Prostate gland (tissue), 2 donors: Measurements from ENCODE around the gene CALM3.

Experiments used
- POLR2A ChIP-seq: fragments of 450-650 bp; IDR thresholded peaks from one replicate; pipeline ENCODE4 v1.6.1; 2016; ENCODE audit warnings: antibody characterized with exemption, mild to moderate bottlenecking
- TF ChIP-seq, protein P1 (sequence below), 4 experiments: fragments of 200-600 bp in 2 of 4; fragments of 450-650 bp in 2 of 4; sonication (generic) in 2 of 4; IDR thresholded peaks; 1 replicate in 3 of 4; 2 replicates in 1 of 4; pipeline ENCODE4 v1.5.1; 2016 to 2019; ENCODE audit warnings: antibody characterized with exemption in 4 of 4, mild to moderate bottlenecking in 2 of 4, moderate library complexity in 2 of 4

DNA sequence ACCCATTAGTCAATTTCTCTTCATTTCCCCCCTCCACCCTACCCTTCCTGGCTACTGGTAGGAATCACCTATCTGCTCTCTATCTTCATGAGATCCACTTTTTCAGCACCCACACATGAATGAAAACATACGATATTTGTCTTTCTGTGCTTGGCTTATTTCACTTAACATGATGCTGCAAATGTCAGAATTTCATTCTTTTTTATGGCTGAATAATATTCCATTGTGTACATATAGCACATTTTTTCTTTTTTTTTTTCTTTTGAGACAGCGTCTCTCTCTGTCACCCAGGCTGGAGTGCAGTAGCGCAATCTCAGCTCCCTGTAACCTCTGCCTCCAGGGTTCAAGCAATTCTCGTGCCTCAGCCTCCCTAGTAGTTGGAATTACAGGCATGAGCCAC, 9.9 kb upstream of the CALM3 start:
- TF ChIP-seq, protein P1, sequence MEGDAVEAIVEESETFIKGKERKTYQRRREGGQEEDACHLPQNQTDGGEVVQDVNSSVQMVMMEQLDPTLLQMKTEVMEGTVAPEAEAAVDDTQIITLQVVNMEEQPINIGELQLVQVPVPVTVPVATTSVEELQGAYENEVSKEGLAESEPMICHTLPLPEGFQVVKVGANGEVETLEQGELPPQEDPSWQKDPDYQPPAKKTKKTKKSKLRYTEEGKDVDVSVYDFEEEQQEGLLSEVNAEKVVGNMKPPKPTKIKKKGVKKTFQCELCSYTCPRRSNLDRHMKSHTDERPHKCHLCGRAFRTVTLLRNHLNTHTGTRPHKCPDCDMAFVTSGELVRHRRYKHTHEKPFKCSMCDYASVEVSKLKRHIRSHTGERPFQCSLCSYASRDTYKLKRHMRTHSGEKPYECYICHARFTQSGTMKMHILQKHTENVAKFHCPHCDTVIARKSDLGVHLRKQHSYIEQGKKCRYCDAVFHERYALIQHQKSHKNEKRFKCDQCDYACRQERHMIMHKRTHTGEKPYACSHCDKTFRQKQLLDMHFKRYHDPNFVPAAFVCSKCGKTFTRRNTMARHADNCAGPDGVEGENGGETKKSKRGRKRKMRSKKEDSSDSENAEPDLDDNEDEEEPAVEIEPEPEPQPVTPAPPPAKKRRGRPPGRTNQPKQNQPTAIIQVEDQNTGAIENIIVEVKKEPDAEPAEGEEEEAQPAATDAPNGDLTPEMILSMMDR (IDR thresholded peaks at IDR 0.05), result no peak
- TF ChIP-seq POLR2A, result no peak
